SHP77 (cell line): ENCODE results near the gene MARK3.
A peak's percentile ranks its signal among the peaks of the same experiment; 100 is the strongest.

ENCODE experiments used
- DNase-seq, 2 experiments: peaks; one replicate each; lab custom pipeline; 2025; lab: John Stamatoyannopoulos, UW

MARK3 gene

DNA sequence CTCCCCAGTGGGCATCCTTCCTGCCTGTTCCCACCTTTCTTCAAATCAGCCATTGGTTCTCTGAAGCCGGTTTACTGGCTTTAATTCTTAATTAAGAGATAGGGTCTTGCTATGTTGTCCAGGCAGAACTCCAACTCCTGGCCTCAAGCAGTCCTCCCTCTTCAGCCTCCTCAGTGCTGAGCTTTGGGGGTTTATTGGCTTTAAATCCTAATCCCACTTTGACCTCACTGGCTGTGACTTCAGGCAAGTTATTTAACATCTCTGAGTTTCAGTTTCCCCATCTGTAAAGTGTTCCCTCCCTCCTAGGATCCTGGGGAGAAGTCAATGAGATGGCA, 141.7 kb downstream of the MARK3 start:
- no peak for DNase-seq

- DNase-seq, result no peak
Observed at GRCh38 chr14:103527408-103528145, 142.4 kb downstream of the MARK3 start.

GRCh38 chr14:103528146-103528586, 143.0 kb downstream of the MARK3 start:
- DNase-seq, result no peak

DNA sequence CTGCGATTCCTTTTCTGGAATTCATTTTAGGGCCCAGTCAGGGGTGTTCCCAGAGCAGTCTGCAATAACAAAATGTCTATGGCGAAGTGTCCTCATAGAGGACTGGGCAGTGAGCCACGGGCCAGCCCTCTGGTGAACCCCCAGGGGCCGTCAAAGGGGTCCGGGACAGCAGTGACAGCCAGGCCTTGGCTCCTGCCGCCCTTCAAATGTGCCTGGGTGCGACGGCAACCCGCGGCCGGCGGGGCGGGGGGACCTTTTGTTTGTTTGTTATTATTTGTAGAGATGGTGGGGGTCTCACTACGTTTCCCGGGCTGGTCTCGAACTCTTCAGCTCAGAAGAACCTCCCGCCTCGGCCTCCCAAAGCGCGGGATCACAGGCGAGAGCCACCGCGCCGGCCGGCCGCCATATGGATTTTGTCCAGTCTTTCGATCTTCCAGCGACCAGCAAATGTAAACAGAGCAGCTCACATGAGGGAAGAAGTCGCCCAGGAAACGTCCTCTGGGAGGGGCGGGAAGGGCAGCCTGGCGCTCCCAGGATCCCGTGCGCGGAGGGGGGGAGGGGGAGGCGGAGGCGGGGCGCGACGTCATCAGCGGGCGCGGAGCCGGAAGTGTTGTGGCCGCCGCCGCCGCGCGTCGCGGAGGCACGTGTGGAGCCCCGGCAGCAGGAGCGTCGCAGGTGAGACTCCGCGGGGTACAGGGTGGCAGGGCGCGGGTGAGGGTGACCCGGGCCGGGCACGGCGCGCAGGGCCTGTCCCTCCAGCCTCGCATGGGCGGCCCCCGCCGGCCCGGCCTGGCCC, 143.6 kb downstream of the MARK3 start, which contains the start of gene TRMT61A:
Gene TRMT61A (plus strand): TSS at position 610 of the 796 bp plus-strand sequence. CDS start 783 bp downstream, outside the sequence.
- peak; percentile 88 to 93 for DNase-seq

DNA sequence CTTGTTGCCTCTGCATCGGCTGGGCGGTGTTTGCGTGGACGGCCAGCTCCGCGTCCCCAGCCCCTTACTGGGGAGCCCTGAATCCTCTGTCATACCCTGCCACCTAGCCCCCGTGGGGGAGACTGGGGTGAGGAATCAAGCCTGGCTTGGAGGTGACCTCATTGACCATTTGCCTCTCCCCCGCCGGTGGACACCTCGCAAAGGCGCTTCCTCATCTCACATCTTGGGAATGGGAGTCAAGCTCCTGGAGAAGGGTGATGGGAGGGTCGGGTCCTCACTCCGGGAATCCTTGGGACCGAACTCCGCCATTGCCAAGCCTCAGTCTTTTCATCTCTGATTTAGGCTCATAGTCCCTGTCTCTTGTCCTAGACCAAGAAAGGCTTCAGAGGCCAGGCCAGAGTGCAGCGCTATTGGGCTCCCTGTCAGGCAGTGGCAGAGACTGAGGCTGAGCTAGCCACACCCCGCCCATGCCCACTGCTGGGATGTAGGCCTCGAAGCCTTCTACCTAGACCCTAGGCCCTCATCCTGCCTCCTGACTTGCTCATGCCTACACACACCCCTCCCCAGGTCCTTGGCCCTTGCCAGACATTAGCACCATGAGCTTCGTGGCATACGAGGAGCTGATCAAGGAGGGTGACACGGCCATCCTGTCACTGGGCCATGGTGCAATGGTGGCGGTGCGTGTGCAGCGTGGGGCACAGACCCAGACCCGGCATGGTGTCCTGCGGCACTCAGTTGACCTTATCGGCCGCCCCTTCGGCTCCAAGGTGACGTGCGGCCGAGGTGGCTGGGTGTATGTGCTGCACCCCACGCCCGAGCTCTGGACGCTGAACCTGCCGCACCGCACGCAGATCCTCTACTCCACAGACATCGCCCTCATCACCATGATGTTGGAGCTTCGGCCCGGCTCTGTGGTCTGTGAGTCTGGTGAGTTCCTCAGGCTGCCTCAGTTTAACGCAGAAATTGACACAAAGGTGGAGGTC, 144.5 kb downstream of the MARK3 start:
- no peak for DNase-seq

- DNase-seq, result no peak
Observed at GRCh38 chr14:103530390-103530789, 145.2 kb downstream of the MARK3 start.

DNA sequence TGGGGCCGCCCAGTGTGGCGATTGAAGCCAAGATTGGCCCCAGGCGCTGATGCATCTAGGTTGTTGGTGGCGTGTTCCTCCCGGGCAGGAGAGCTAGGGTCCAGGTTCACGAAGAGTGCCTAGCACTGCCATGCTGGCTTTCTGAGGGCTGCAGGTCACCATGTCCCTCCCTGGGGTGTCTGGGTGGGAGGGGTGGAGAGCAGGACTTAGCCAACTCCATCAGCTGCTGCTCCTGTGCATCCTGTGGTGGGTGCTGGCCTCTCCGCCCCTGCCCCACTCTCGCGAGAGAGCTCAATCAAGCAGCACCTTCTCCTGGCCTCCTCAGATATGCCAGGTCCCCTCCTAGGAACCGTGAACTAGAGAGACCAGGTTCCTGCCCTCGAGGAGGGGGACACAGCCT, 145.6 kb downstream of the MARK3 start:
- DNase-seq, result no peak

- DNase-seq, result no peak
Observed at GRCh38 chr14:103531421-103532215, 146.4 kb downstream of the MARK3 start.

GRCh38 chr14:103532216-103533136, 147.3 kb downstream of the MARK3 start:
- no peak for DNase-seq

- no peak for DNase-seq
Observed at GRCh38 chr14:103533137-103533998, 148.2 kb downstream of the MARK3 start.

DNA sequence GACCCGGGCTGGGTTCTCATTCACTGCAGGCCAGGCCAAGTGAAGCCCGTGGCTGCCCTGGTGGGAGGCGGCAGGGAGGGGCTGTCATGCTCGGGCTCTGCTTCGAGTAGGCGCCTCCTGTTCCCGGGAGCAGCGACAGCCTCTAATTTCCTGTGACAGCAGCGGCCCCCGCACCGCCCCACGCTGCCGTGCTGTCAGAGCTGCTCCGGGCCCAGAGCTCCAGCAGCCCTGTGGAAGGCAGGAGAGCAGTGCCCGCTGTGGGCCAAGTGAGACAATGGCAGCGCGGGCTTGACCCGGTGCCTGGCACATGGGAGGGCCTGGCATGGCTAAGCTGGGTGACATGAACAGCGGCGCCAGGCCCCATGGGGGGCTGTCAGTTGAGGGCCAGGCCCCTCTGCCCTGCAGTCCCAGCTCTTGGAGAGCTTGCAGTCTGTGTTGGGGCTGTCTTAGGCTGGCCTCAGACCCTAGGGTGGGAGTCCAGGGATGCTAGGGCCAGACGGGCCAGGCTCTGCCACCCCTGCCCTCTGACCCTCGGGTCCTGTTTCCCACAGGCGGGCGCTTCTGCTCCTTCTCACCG, 148.9 kb downstream of the MARK3 start:
- no peak for DNase-seq

DNA sequence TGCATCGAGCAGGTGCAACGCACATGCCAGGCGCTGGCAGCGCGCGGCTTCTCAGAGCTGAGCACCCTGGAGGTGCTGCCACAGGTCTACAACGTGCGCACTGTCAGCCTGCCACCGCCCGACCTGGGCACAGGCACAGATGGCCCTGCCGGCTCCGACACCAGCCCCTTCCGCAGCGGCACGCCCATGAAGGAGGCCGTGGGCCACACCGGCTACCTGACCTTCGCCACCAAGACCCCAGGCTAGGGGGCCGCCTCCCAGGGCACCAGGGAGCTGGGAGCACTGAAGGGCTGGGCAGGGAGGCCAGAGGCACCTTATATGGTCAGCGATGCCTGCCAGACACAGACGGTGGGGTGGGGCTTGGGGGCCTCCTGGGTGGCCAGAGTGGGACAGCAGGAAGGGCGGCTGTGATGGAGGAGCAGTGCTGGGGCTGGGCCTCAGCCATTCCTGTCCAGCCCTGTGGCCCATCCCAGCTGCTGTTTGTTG, 149.4 kb downstream of the MARK3 start:
- DNase-seq, result no peak

DNA sequence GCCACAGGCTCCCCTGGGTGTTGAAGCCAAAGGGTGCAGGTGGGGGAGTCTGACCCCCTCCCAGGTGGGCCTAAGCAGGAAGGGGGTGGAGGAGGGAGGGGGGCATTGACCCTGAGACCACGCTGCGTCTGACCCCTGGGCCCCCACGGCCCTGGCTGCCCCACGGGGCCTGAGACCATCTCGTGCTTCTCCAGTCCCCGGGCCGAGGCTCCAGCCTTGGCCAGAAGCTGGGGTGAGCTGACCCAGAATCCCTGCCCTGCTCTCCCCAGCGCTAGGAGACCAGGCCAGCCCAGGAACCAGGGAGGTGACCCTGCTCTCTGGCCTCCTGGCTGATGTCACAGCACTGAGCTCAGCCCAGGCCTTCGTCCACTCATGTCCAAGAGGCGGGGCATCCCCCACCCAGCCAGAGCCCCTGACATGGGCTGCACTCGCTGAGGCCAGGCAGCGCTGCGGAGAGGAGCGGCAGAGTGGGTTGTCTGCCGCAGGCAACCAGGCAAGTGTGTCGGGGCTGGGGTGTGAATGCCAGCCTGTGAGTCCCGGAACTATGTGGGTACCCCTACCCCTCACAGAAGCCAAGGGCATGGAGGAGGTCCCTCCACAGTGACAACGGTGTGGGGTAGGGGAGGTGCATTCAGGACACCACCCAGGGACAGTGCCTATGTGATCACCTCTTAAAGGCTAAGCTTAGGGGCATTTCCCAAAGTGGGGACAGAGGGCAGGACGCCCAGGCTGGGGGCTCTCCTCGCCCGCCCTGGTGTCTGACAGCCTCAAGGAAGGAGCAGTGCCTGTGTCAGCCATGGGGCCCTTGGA, 150.1 kb downstream of the MARK3 start:
- no peak for DNase-seq

- DNase-seq, result no peak
Observed at GRCh38 chr14:103535891-103536565, 150.8 kb downstream of the MARK3 start.

GRCh38 chr14:103536693-103537092, 151.5 kb downstream of the MARK3 start:
- no peak for DNase-seq

DNA sequence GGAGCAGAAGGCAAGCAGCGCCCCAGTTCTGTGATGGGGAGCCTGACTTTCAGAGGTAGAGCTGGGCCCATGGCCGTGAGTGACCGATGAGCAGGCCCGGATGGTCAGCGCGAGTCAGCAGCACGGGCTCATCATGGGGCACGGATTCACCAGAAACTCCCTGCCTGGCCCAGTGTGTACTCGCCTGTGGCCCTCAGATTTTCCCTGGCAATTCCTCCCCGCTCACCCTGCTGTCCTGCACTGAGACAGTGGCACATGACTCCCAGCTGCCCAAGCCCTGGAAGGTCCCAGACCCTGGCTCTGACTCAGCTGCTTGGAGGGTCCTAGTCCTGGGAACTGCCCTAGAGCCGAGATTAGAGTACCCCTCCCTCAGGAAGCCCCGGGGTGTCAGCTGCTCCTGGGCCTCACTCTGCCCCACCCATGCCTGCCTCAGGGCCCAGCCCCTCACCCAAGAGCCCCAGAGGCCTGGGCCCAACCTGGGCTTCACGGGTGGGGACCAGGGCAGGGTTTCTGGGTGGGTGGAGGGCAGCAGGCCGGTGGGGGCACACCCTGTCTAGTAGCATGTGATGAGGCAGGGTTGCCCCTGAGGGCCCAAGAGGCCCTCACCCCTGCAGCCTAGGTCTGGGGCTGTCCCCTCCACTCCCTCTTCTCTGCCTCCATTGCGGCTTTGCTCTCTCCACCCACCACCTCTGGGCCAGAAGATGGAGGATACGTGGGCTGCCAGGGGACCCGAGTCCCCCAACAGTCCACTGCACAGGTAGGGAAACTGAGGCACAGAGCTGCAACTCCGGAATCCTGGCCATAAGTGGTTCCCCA, 152.2 kb downstream of the MARK3 start:
- DNase-seq, result no peak
